Mesenchymal stem cell (in vitro differentiated cells and primary cell): ENCODE measurements around the gene CDH12.
A peak's percentile ranks its signal among the peaks of the same experiment; 100 is the strongest.
"Not testable (repeated sequence)": the region's sequence is repeated elsewhere in the genome, so short reads cannot be mapped to it uniquely, and the experiment has no call there.

Source experiments
- DNase-seq: peaks from one replicate; pipeline ENCODE4 v3.0.0-alpha.2; 2013
- H2AFZ ChIP-seq: one replicate; pipeline ENCODE4 v1.6.1; 2013; ENCODE audit warnings: low read depth, mild to moderate bottlenecking, control low read depth, inconsistent platforms, low read length, moderate library complexity
- H2AK5ac ChIP-seq: 2 replicates; pipeline ENCODE4 v1.6.1; 2013; ENCODE audit warnings: low read length, moderate library complexity, mild to moderate bottlenecking, inconsistent platforms; ENCODE audit not compliant: severe bottlenecking
- H2BK120ac ChIP-seq: one replicate; pipeline ENCODE4 v1.6.1; 2013; ENCODE audit warnings: low read depth, mild to moderate bottlenecking, inconsistent platforms, low read length, moderate library complexity
- H2BK12ac ChIP-seq, 2 experiments: one replicate each; pipeline ENCODE4 v1.6.1; 2013; ENCODE audit warnings: inconsistent platforms in 2 of 2, low read length in 2 of 2, mild to moderate bottlenecking in 2 of 2, moderate library complexity in 2 of 2, control low read depth in 1 of 2
- H2BK15ac ChIP-seq: one replicate; pipeline ENCODE4 v1.6.1; 2013; ENCODE audit warnings: mild to moderate bottlenecking, low read depth, inconsistent platforms; ENCODE audit not compliant: poor library complexity, severe bottlenecking
- H2BK5ac ChIP-seq: 2 replicates; pipeline ENCODE4 v1.6.1; 2013; ENCODE audit warnings: low read depth, mild to moderate bottlenecking, low read length, control low read depth, inconsistent platforms; ENCODE audit not compliant: poor library complexity, severe bottlenecking
- H3K14ac ChIP-seq, 2 experiments: one replicate each; pipeline ENCODE4 v1.6.1; 2013; ENCODE audit warnings: inconsistent platforms in 2 of 2, low read length in 2 of 2, control low read depth in 1 of 2, mild to moderate bottlenecking in 1 of 2, moderate library complexity in 1 of 2
- H3K18ac ChIP-seq, 2 experiments: one replicate each; pipeline ENCODE4 v1.6.1; 2013; ENCODE audit warnings: inconsistent platforms in 2 of 2, low read length in 2 of 2, control low read depth in 1 of 2, low read depth in 1 of 2, mild to moderate bottlenecking in 1 of 2
- H3K23ac ChIP-seq, 2 experiments: one replicate each; pipeline ENCODE4 v1.6.1; 2013; ENCODE audit warnings: inconsistent platforms in 2 of 2, low read length in 2 of 2, mild to moderate bottlenecking in 2 of 2, moderate library complexity in 2 of 2, control low read depth in 1 of 2
- H3K27ac ChIP-seq: 2 replicates; pipeline ENCODE4 v1.5.1; 2013; ENCODE audit warnings: mild to moderate bottlenecking, moderate library complexity, low read length, control low read depth, inconsistent platforms; ENCODE audit not compliant: poor library complexity, severe bottlenecking
- H3K27me3 ChIP-seq, 2 experiments: 2 replicates each; pipeline versions ENCODE4 v1.6.1 to v1.7.0; 2013; ENCODE audit warnings: low read length in 2 of 2, mild to moderate bottlenecking in 2 of 2, moderate library complexity in 2 of 2, control low read depth in 1 of 2, inconsistent platforms in 1 of 2; ENCODE audit not compliant: control insufficient read depth in 1 of 2, insufficient read depth in 1 of 2
- H3K36me3 ChIP-seq, 2 experiments: 2 replicates each; pipeline versions ENCODE4 v1.6.1 to v1.7.0; 2013; ENCODE audit warnings: low read length in 2 of 2, control low read depth in 1 of 2, inconsistent platforms in 1 of 2, low read depth in 1 of 2, mild to moderate bottlenecking in 1 of 2; ENCODE audit not compliant: insufficient read depth in 2 of 2, control insufficient read depth in 1 of 2
- H3K4ac ChIP-seq, 2 experiments: one replicate each; pipeline ENCODE4 v1.6.1; 2013; ENCODE audit warnings: inconsistent platforms in 2 of 2, low read length in 2 of 2, mild to moderate bottlenecking in 2 of 2, moderate library complexity in 2 of 2, control low read depth in 1 of 2, low read depth in 1 of 2
- H3K4me1 ChIP-seq: 2 replicates; pipeline ENCODE4 v1.6.1; 2013; ENCODE audit warnings: low read depth, low read length, control low read depth; ENCODE audit not compliant: control insufficient read depth, insufficient read depth
- H3K4me2 ChIP-seq: 2 replicates; pipeline ENCODE4 v1.6.1; 2013; ENCODE audit warnings: low read length, mild to moderate bottlenecking, inconsistent platforms; ENCODE audit not compliant: poor library complexity, severe bottlenecking
- H3K4me3 ChIP-seq, 2 experiments: 2 replicates each; pipeline versions ENCODE4 v1.5.1 to v1.7.0; 2013; ENCODE audit warnings: low read length in 2 of 2, mild to moderate bottlenecking in 2 of 2, control low read depth in 1 of 2, low read depth in 1 of 2; ENCODE audit not compliant: insufficient read depth in 1 of 2
- H3K79me1 ChIP-seq: replicated peaks from 2 replicates; pipeline ENCODE4 v1.6.1; 2013; ENCODE audit warnings: mild to moderate bottlenecking, control low read depth, low read length, inconsistent platforms; ENCODE audit not compliant: poor library complexity, severe bottlenecking
- H3K9ac ChIP-seq: 2 replicates; pipeline ENCODE4 v1.7.0; 2013; ENCODE audit warnings: mild to moderate bottlenecking, low read length, moderate library complexity
- H3K9me3 ChIP-seq: 2 replicates; pipeline ENCODE4 v1.7.0; 2013; ENCODE audit warnings: mild to moderate bottlenecking, low read length; ENCODE audit not compliant: control insufficient read depth
- H4K8ac ChIP-seq: one replicate; pipeline ENCODE4 v1.6.1; 2013; ENCODE audit warnings: inconsistent platforms, mild to moderate bottlenecking, low read length, moderate library complexity
- H4K91ac ChIP-seq: one replicate; pipeline ENCODE4 v1.6.1; 2013; ENCODE audit warnings: mild to moderate bottlenecking, low read length, inconsistent platforms
- WGBS: methylation state at CpG from one replicate; pipeline ENCODE4 v1.1.7; 2013; ENCODE audit warnings: mixed read lengths; 5-methylcytosine and 5-hydroxymethylcytosine counted together

The CDH12 gene

GRCh38 chr5:22858911-22859310 is 5.8 kb upstream of the CDH12 start:
- H2BK12ac ChIP-seq, H4K91ac ChIP-seq, H3K9me3 ChIP-seq, H3K4me1 ChIP-seq, H3K9ac ChIP-seq, H3K36me3 ChIP-seq, H3K27me3 ChIP-seq, H4K8ac ChIP-seq, H2AFZ ChIP-seq, H3K27ac ChIP-seq, H2BK15ac ChIP-seq, H3K4me2 ChIP-seq, H2BK120ac ChIP-seq, H3K79me1 ChIP-seq, H2AK5ac ChIP-seq, H3K23ac ChIP-seq, H3K4ac ChIP-seq, H2BK5ac ChIP-seq, H3K4me3 ChIP-seq, H3K18ac ChIP-seq, DNase-seq, H3K14ac ChIP-seq: not testable (repeated sequence)
- 86% methylated on average over 1 of the region's 5 CpGs for WGBS

GRCh38 chr5:22855824-22856223 is 2.7 kb upstream of the CDH12 start:
- H2BK5ac ChIP-seq: no peak overlapping the region
- H3K4me3 ChIP-seq: no peak overlapping the region
- no peak overlapping the region for H2BK12ac ChIP-seq
- H4K91ac ChIP-seq: no peak overlapping the region
- H4K8ac ChIP-seq: no peak overlapping the region
- no peak overlapping the region for H3K18ac ChIP-seq
- H3K27me3 ChIP-seq: no peaks in the 10 kb centered on the region
- no peak overlapping the region for H3K14ac ChIP-seq
- no peak overlapping the region for H3K9ac ChIP-seq
- no peaks in the 10 kb centered on the region for H3K36me3 ChIP-seq
- no peak for DNase-seq
- no peak overlapping the region for H3K4ac ChIP-seq
- H3K23ac ChIP-seq: no peak overlapping the region
- no peak overlapping the region for H2BK15ac ChIP-seq
- no peaks in the 10 kb centered on the region for H3K79me1 ChIP-seq
- H3K4me1 ChIP-seq: peaks cover 5% of the 10 kb centered on the region
- H2AK5ac ChIP-seq: no peak overlapping the region
- no peak overlapping the region for H3K4me2 ChIP-seq
- H2BK120ac ChIP-seq: no peak overlapping the region
- no peaks in the 10 kb centered on the region for H3K9me3 ChIP-seq
- no peak overlapping the region for H2AFZ ChIP-seq
- H3K27ac ChIP-seq: no peak overlapping the region
- 83% methylated on average over 3 of the region's 4 CpGs for WGBS

GRCh38 chr5:22850981-22851380 is 2.2 kb downstream of the CDH12 start:
- Histone ChIP-seq H4K91ac (no peak overlapping the region), H3K27me3 (no peaks in the 10 kb centered on the region), H3K18ac (no peak overlapping the region), H3K4me2 (no peak overlapping the region), H2BK12ac (no peak overlapping the region), H3K9me3 (no peaks in the 10 kb centered on the region), H3K27ac (no peak overlapping the region), H3K4me1 (peaks cover 5% of the 10 kb centered on the region), H2BK120ac (no peak overlapping the region), H4K8ac (no peak overlapping the region), H3K79me1 (no peaks in the 10 kb centered on the region), H3K4me3 (no peak overlapping the region), H3K9ac (no peak overlapping the region), H2BK15ac (no peak overlapping the region), H2BK5ac (no peak overlapping the region), H3K23ac (no peak overlapping the region), H2AFZ (no peak overlapping the region), H2AK5ac (no peak overlapping the region), H3K36me3 (no peaks in the 10 kb centered on the region), H3K4ac (no peak overlapping the region), H3K14ac (no peak overlapping the region)
- peak; percentile 31 for DNase-seq
- WGBS: no CpG with 5 or more reads among the region's 3 CpGs

- no peaks in the 10 kb centered on the region for H3K4me1 ChIP-seq
- H2BK12ac ChIP-seq: no peak overlapping the region
- no peak overlapping the region for H3K4me3 ChIP-seq
- H3K4ac ChIP-seq: no peak overlapping the region
- no peaks in the 10 kb centered on the region for H3K27me3 ChIP-seq
- no peak overlapping the region for H2BK15ac ChIP-seq
- no peaks in the 10 kb centered on the region for H3K36me3 ChIP-seq
- no peak for DNase-seq
- no CpG with 5 or more reads among the region's 2 CpGs for WGBS
- no peak overlapping the region for H2AK5ac ChIP-seq
- no peak overlapping the region for H4K91ac ChIP-seq
- no peak overlapping the region for H2BK5ac ChIP-seq
- no peak overlapping the region for H3K14ac ChIP-seq
- no peak overlapping the region for H3K23ac ChIP-seq
- H3K79me1 ChIP-seq: no peaks in the 10 kb centered on the region
- H3K4me2 ChIP-seq: no peak overlapping the region
- no peak overlapping the region for H2AFZ ChIP-seq
- H3K9me3 ChIP-seq: no peaks in the 10 kb centered on the region
- H3K18ac ChIP-seq: no peak overlapping the region
- H3K9ac ChIP-seq: no peak overlapping the region
- no peak overlapping the region for H3K27ac ChIP-seq
- no peak overlapping the region for H2BK120ac ChIP-seq
- no peak overlapping the region for H4K8ac ChIP-seq
Measured at GRCh38 chr5:22846693-22847092, 6.5 kb downstream of the CDH12 start.
